Stimulated activated CD4-positive, alpha-beta T cell treated with anti-CD3 and anti-CD28 coated beads, Interleukin-15, amount 100 ng/mL, for 1 hour (primary cell): Measurements from ENCODE around the gene TCL1B.

Source experiments
- DNase-seq, 2 donors: peaks; one replicate each; pipeline ENCODE4 v3.0.0-alpha.2; 2020; ENCODE audit warnings: low read depth in 1 of 2, low spot score in 1 of 2

Gene TCL1B

GRCh38 chr14:95666450-95666849, 19.8 kb upstream of the TCL1B start:
- DNase-seq, result no peak

GRCh38 chr14:95667249-95667693, 19.0 kb upstream of the TCL1B start:
- no peak for DNase-seq

GRCh38 chr14:95668235-95668772, 17.9 kb upstream of the TCL1B start:
- DNase-seq, result no peak

- no peak for DNase-seq
Measured at GRCh38 chr14:95674613-95675012, 11.6 kb upstream of the TCL1B start.

- no peak for DNase-seq
Measured at GRCh38 chr14:95675486-95675885, 10.7 kb upstream of the TCL1B start.

- DNase-seq, result no peak
Measured at GRCh38 chr14:95677179-95677835, 8.9 kb upstream of the TCL1B start.

- DNase-seq, result no peak
Measured at GRCh38 chr14:95679148-95679815, 6.9 kb upstream of the TCL1B start.

- DNase-seq, result no peak
Measured at GRCh38 chr14:95679998-95680735, 6.1 kb upstream of the TCL1B start.

GRCh38 chr14:95681153-95681552, 5.1 kb upstream of the TCL1B start:
- DNase-seq, result no peak

- DNase-seq, result peak in 1 of 2 donors; percentile 8
Measured at GRCh38 chr14:95683793-95684192, 2.4 kb upstream of the TCL1B start.

- DNase-seq, result no peak
Measured at GRCh38 chr14:95686935-95687334, 709 bp downstream of the TCL1B start.

GRCh38 chr14:95689441-95689840, 3.2 kb downstream of the TCL1B start:
- DNase-seq, result no peak

GRCh38 chr14:95690815-95691214, 4.6 kb downstream of the TCL1B start:
- DNase-seq, result no peak

GRCh38 chr14:95691591-95691990, 5.4 kb downstream of the TCL1B start:
- no peak for DNase-seq

GRCh38 chr14:95692109-95692508, 5.9 kb downstream of the TCL1B start:
- DNase-seq, result no peak

GRCh38 chr14:95695051-95695450, 8.8 kb downstream of the TCL1B start:
- DNase-seq, result no peak

- DNase-seq, result no peak
Measured at GRCh38 chr14:95695913-95696312, 9.7 kb downstream of the TCL1B start.

GRCh38 chr14:95696741-95697140, 10.5 kb downstream of the TCL1B start:
- DNase-seq, result no peak

GRCh38 chr14:95697764-95698163, 11.5 kb downstream of the TCL1B start:
- no peak for DNase-seq

- no peak for DNase-seq
Measured at GRCh38 chr14:95698287-95698686, 12.1 kb downstream of the TCL1B start.

GRCh38 chr14:95699412-95699811, 13.2 kb downstream of the TCL1B start:
- no peak for DNase-seq
